Kidney tubule cell (primary cell): ENCODE data around the gene MEMO1.
"Not testable (repeated sequence)": the region's sequence is repeated elsewhere in the genome, so short reads cannot be mapped to it uniquely, and the experiment has no call there.

Source experiments
- DNase-seq: peaks from one replicate; pipeline ENCODE4 v3.0.0-alpha.2; 2018; ENCODE audit warnings: low spot score

Gene MEMO1

DNA sequence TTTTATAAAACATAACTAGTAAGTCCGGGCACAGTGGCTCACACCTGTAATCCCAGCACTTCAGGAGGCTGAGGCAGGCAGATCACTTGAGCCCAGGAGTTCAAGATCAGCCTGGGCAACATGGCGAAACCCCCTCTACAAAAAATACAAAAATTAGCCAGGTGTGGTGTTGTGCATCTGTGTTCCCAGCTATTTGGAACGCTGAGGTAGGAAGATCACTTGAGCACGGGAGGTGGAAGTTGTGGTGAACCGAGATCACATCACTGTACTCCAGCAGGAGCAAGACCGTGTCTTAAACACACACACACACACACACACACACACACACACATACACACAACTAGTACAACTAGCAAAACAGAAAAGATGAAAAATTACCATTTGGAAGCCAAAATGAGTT is 103.3 kb downstream of the MEMO1 start:
- DNase-seq = not testable (repeated sequence)

DNA sequence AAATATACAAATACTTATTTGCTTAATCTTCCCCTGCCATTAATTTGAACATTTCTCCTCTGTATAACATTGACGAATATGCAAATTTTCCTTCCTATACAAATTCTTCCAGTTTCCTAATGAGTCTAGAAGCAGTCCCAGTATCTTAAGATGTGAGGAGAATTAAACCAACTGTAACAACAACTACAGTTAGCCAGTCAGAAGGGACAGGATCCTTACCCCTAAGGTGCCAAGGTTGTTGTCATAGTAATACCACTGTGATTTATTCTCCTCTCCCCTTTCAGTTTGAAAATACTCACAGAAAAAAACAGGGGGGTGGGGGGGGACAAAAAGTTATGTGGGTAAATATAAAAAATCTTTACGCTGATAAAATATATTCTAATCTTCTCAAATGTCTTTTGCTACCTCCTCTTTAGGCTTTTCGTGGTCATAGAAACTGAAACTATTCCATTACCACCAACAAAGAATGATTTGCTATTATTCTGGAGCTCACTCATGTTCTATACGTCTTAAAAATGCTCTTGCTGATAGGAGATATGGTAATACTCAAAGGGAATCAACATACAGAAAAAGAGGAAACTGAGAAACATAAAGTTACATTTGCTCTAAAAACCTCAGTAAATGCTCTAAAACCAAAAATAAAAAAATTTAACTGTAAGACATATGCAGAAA is 107.6 kb downstream of the MEMO1 start:
- DNase-seq = no peak

DNA sequence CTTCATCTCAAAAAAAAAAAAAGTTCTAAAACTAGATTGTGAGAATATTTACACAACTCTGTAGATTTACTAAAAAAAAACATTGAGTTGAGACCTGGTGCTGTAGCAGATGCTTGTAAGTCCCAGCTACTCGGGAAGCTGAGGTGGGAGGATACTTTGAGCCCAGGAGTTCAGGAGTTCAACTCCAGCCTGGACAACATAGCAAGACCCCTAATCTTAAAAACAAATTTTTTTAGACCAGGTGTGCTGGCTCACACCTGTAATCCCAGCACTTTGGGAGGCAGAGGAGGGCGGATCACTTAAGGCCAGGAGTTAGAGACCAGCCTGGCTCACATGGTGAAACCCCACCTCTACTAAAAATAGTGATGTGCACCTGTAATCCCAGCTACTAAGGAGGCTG is 108.9 kb downstream of the MEMO1 start:
- DNase-seq = no peak

DNA sequence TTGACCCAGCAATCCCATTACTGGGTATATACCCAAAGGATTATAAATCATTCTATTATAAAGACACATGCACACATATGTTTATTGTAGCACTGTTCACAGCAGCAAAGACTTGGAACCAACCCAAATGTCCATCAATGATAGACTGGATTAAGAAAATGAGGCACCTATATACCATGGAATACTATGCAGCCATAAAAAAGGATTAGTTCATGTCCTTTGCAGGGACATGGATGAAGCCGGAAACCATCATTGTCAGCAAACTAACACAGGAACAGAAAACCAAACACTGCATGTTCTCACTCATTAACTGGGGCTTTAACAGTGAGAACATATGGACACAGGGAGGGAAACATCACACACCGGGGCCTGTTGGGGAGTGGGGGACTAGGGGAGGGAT is 110.7 kb downstream of the MEMO1 start:
- not testable (repeated sequence) for DNase-seq

GRCh38 chr2:31898346-31898745 is 112.5 kb downstream of the MEMO1 start:
- not testable (repeated sequence) for DNase-seq

- DNase-seq = not testable (repeated sequence)
These were observed 113.5 kb downstream of the MEMO1 start for GRCh38 chr2:31897340-31897739.

DNA sequence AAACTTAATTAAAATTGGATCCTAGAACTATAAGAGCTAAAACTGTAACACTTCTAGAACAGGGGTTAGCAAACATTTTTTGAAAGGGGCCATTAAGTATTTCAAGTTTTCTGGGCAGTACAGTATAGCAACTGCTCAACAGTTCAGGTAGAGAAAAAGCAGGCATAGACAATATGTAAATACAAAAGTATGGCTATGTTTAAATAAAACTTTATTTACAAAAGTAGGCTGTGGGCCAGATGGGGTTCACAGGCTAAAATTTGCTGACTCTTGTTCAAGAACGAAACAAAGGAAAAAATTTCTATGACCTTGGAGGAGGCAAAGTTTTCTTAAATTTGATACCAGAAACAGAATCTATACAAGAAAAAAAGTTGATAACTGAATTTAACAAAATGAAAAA is 114.5 kb downstream of the MEMO1 start:
- no peak for DNase-seq

DNA sequence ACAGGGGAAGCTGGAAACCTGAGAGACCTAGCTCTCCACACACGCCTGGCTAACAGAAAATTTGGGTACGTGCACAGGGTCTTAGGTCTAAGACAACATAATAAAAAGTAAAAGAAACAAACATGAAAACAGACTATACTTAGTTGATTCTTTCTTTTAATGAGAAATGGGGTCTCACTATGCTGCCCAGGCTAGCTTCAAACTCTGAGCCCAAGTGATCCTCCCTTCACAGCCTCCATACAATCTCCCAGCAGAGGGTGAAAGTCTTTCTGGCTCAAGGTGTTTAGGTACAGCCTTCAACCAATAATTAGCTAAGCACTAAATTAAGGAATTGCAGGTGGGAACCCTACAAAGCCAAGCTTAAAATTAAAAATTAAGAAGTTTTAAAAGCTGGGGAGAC is 116.2 kb downstream of the MEMO1 start:
- DNase-seq = no peak

DNA sequence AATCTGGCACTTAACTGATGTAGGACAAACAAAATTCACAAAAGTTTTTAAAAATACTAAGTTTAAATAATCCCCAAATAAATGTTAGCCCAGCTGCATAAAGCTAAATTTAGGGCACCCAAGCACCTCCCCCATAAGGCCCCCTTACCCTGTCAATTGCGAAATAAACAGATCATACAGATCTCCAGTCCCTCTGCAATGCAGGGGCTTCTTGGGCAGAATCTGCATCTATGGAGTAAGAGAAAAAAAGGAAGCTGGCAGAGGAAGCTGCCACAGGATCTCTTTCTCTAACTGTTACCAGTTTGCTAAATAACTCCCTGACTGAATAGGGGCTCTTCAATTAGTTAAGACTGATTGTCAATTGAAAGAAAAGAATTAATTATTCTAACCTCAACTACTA is 117.7 kb downstream of the MEMO1 start:
- DNase-seq = no peak

GRCh38 chr2:31889044-31889443 is 121.8 kb downstream of the MEMO1 start:
- DNase-seq = no peak

- no peak for DNase-seq
These were observed 122.3 kb downstream of the MEMO1 start for GRCh38 chr2:31888550-31888949.

DNA sequence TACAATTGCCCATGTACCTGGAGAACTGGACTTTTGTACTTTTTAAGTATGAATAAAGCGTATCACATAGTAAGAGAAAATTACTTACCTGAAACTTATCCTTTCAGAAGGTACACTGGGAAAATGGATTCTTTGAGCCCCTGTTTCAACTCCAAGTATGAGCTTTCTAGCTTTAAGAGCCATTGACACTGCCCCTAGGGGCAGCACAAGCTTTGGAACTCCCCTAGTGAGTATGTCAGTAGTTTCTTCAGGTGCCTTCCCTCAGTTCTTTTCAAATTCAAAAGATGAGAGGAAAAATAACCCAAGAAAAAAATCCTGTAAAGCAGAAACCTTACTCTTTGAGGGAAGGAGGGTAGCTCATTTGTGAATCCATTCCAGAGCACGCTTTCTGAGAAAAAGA is 124.1 kb downstream of the MEMO1 start:
- DNase-seq = peak; percentile 6

- no peak for DNase-seq
These were observed 133.8 kb downstream of the MEMO1 start for GRCh38 chr2:31877008-31877407.

- no peak for DNase-seq
These were observed 136.7 kb downstream of the MEMO1 start for GRCh38 chr2:31874071-31874470.

DNA sequence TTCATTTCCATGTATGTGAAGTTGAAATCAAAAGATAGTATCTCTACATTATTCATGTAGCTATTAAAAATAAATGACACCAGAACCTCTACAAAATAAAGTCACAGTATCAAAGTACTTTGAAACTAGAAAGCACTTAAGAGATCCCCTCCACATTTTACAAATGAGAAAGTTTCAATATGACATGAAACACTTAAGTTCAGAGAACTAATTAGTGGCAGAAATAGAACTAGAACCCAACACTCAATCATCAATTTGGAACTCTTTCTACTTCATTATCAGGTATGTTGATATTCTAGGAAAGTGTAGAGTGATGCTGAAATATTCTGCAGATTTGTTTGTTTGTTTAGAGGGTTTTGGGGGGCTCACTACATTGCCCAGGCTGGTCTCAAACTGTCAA is 145.6 kb downstream of the MEMO1 start:
- no peak for DNase-seq

- DNase-seq = no peak
These were observed 146.9 kb downstream of the MEMO1 start for GRCh38 chr2:31863867-31864266.

- not testable (repeated sequence) for DNase-seq
These were observed 147.7 kb downstream of the MEMO1 start for GRCh38 chr2:31863015-31863656.

- no peak for DNase-seq
These were observed 150.8 kb downstream of the MEMO1 start for GRCh38 chr2:31859959-31860358.

DNA sequence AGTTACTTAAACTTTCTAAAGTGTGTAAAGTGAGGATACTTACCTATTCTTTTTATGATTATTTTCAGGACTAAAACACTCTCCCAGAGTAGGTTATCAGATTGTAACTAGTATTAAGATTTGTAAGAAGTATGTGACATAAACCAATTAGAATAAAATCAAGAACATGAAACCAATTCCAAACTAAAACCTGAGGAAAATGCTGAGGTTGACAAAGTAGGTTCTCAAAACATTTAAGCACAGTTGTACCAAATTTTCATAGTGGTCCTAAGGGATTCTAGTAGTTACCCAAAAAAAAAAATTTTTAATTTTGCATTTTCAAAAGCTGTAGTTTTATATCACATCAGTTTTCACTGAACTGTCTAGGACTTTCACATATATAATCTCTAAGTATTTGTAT is 157.3 kb downstream of the MEMO1 start:
- no peak for DNase-seq

- DNase-seq = not testable (repeated sequence)
These were observed 168.7 kb downstream of the MEMO1 start for GRCh38 chr2:31842150-31842549.

GRCh38 chr2:31835450-31835849 is 175.4 kb downstream of the MEMO1 start:
- no peak for DNase-seq

DNA sequence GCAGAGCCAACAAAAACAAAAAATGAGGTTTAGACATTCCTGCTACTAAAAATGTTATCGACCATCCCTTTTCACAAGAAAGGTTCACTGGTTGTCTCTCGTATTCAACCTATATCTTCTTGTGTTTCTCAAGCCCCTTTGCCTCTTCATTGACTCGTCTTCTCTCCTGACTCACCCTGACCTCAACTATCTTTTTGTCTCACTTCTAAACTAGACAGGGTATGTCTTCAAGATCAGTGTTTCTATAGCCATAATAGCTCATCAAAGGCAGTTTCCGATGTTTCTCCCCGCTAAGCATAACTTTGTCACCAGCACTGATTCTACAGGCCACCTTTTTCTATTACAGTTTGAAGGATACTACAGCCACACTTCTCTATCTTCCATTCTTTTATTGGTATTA is 178.4 kb downstream of the MEMO1 start:
- DNase-seq = no peak

GRCh38 chr2:31831585-31831984 is 179.2 kb downstream of the MEMO1 start:
- peak; percentile 19 for DNase-seq

DNA sequence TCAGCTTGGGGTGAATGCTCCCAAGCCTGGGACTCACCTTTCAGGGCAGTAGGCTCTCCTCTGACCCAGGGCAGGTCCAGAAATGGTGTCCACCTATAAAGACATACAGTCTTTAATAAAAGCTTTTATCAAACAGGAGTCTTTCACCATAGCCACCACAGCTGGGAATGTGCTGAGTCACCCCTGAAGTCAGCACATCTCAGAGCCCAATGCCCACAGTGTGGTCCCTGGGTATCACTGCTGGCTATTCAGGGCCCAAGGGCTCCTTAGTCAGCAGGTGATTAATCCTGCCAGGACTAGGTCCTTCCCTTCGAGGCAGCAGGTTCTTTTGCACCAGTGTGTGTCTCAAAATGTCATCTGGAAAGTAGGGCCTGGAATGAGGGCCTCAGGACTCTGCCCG is 181.9 kb downstream of the MEMO1 start:
- peak; percentile 84 for DNase-seq
